HG03097 (cell line): ENCODE measurements around the gene ERGIC1.

ENCODE experiments used
- ATAC-seq: cut with Tn5 transposase; IDR thresholded peaks from one replicate; pipeline ENCODE4 v1.9.1; 2021; ENCODE audit not compliant: unreplicated experiment, low FRiP score

ERGIC1 gene

GRCh38 chr5:172959824-172960799 is 126.1 kb downstream of the ERGIC1 start:
- no peak for ATAC-seq

- ATAC-seq: no peak
Observed at GRCh38 chr5:172969921-172970320, 135.9 kb downstream of the ERGIC1 start.

- no peak for ATAC-seq
Observed at GRCh38 chr5:172971482-172971881, 137.4 kb downstream of the ERGIC1 start.

- no peak for ATAC-seq
Observed at GRCh38 chr5:172972552-172972951, 138.5 kb downstream of the ERGIC1 start.

GRCh38 chr5:172973127-172973916 is 139.3 kb downstream of the ERGIC1 start:
- no peak for ATAC-seq

GRCh38 chr5:172973931-172974330 is 139.9 kb downstream of the ERGIC1 start:
- no peak for ATAC-seq

GRCh38 chr5:172975289-172975688 is 141.2 kb downstream of the ERGIC1 start:
- ATAC-seq: no peak

GRCh38 chr5:172979778-172980177 is 145.7 kb downstream of the ERGIC1 start:
- no peak for ATAC-seq

GRCh38 chr5:172981931-172982330 is 147.9 kb downstream of the ERGIC1 start:
- no peak for ATAC-seq

GRCh38 chr5:172983542-172984243 is 149.6 kb downstream of the ERGIC1 start, which contains the start of gene ATP6V0E1:
Gene ATP6V0E1 (plus strand): TSS chr5:172983771. CDS start chr5:172983861, 90 bp downstream.
- ATAC-seq: peak; percentile 88

GRCh38 chr5:172984244-172984953 is 150.3 kb downstream of the ERGIC1 start:
- peak; percentile 53 for ATAC-seq

- no peak for ATAC-seq
Observed at GRCh38 chr5:172985596-172985995, 151.5 kb downstream of the ERGIC1 start.

GRCh38 chr5:172988276-172988675 is 154.2 kb downstream of the ERGIC1 start:
- no peak for ATAC-seq

GRCh38 chr5:172990776-172991175 is 156.7 kb downstream of the ERGIC1 start:
- ATAC-seq: no peak

- no peak for ATAC-seq
Observed at GRCh38 chr5:172994405-172994804, 160.4 kb downstream of the ERGIC1 start.

- no peak for ATAC-seq
Observed at GRCh38 chr5:172999372-172999973, 165.4 kb downstream of the ERGIC1 start.

- ATAC-seq: no peak
Observed at GRCh38 chr5:172999974-173000373, 165.9 kb downstream of the ERGIC1 start.

- peak; percentile 77 for ATAC-seq
Observed at GRCh38 chr5:173001229-173001841, 167.3 kb downstream of the ERGIC1 start.
